Measurements from ENCODE around the gene KLHL3. TPM values are rescaled to one million over a fixed set of nuclear protein-coding genes. Genes with fewer than 3 reads are reported as not detected.

KLHL3 gene
- total RNA-seq, 1 donor: 9.3 TPM

DNA sequence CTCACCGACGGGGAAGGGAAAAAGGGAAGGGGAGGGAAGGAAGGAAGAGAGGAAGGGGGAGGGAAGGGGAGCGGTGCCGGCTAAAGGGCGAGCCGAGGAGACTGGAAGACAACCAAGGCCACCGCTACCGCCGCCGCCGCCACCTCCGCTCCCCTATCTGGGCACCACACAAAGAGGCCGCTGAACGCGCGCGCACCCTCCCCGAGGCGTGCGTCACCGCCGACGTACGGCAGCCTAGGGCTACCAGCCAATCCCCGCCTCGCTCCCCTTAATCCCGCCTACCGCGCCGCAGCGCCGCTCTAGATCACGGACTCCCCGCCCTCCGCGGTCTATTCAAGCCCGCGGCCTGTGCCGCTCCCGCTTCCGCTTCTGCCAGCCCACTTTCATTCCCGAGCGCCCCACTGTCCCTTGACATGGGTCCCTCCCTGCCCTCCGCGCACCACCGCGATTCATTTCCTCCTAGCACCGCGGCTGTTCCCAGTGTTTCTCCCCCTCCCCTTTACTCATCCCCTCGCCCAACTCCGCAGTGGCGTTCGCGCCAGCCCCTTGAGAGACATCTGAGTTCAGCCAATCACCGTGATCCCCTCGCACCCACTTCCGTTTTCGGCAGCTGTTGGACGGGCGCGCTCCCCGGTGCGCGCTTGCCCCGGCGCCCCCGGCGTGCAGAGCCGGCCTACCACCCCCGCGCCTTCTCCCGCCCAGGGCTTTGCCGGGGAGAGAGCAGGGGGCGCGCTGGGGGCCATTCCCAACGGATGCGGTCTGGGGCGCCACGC lies 18.5 kb upstream of the KLHL3 start, which contains the start of gene HNRNPA0:
TSS of gene HNRNPA0 (minus strand) at position 176 of the 773 bp plus-strand sequence. CDS start 297 bp downstream, outside the sequence.
- Histone ChIP-seq H3K9me3 (ENCODE audit: low read depth, low read length) (no peaks in the 10 kb centered on the region), H3K27me3 (ENCODE audit: insufficient read depth, low read length) (no peaks in the 10 kb centered on the region), H3K4me3 (ENCODE audit: low read length) (peak within 1 kb of the TSS; percentile 85), H3K4me1 (ENCODE audit: insufficient read depth, low read length) (peaks cover 20% of the 10 kb centered on the region)

DNA sequence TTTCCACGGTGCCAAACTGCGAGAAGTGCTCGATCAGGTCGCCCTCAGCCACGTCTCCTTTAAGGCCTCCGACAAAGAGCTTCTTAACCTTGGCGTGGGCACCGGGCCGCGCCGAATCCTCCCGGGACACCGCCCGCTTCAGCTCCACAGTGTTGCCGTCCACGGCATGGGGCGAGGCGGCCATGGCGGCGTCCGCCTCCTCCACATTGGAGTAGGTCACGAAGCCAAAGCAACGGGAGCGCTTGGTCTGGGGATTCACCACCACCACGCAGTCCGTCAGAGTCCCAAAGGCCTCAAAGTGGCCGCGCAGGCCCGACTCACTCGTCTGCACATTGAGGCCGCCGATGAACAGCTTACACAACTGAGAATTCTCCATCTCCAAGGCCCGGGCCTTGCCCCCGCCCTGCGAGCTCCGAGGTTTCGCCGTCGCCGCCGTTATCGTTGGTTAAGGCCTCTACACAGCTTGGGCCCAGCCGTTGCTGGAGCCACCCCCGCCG lies 17.9 kb upstream of the KLHL3 start:
- H3K4me3 ChIP-seq (ENCODE audit: low read length): peak overlapping the region; percentile 85
- no peaks in the 10 kb centered on the region for H3K27me3 ChIP-seq (ENCODE audit: insufficient read depth, low read length)
- H3K9me3 ChIP-seq (ENCODE audit: low read depth, low read length): no peaks in the 10 kb centered on the region
- H3K4me1 ChIP-seq (ENCODE audit: insufficient read depth, low read length): peaks cover 20% of the 10 kb centered on the region

DNA sequence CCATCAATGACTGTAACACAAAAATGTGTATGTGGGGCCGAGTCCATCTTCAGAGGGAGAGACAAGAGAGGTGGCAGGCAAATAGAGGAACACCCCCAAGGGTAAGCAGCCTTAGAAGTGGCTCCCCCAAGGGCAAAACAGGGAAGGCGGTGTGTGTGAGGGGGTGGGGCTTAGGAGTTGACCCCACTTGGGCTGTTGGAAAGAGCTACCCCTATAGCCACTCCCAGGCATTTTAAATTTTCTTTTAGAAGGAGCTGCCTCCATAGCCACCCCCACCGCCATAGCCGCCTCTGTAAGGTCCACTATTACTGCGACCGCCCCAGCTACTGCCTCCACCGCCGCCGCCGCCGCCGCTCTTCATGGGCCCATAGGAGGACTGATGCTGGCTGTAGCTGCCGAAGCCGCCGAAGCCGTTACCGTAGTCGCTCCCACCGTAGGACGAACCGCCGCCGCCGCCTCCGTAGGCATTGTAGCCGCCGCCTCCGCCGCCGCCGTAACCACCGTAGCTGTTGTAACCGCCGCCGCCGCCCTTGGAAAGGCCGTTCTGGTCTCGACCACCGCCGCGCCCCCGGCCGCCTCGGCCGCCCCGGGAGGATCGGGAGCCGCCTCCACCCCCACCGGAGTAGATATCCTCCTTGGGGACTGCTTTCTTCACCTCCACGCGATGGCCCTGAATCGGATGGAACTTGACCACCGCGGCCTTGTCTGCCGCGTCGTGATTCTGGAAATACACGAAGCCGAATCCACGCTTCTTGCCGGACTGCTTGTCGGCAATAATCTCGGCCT lies 17.2 kb upstream of the KLHL3 start:
- H3K9me3 ChIP-seq (ENCODE audit: low read depth, low read length): no peaks in the 10 kb centered on the region
- H3K27me3 ChIP-seq (ENCODE audit: insufficient read depth, low read length): no peaks in the 10 kb centered on the region
- H3K4me1 ChIP-seq (ENCODE audit: insufficient read depth, low read length): peaks cover 20% of the 10 kb centered on the region
- H3K4me3 ChIP-seq (ENCODE audit: low read length): peak overlapping the region; percentile 85

DNA sequence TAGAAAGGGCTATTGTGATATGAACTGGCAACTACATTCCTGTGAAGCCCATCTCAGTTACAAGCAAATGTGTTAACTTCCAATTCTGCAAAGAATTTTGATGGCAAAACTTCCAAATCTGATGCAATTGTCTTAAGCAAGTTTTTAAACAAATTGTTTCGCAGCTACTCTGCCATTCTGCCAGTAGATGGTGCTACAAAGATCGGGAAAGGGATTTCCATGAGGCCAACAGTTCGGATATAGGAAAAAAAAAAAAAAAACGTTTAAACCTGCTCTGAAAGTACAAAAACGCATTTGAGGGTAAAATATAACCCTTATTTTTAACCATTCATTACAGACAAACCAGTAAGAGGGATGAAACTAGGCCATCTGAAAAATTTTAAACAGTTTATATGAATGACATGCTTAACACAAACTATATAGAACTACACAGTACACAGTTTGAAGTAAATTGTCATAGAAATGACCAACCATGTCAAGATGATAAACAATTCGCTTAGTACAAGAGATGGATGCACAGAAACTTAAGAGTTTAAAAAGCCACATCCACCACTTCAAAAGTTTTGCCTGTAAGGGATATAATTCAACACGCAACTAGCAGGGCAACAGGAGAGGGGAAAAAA lies 16.1 kb upstream of the KLHL3 start:
- Histone ChIP-seq H3K27me3 (ENCODE audit: insufficient read depth, low read length) (no peaks in the 10 kb centered on the region), H3K4me1 (ENCODE audit: insufficient read depth, low read length) (peaks cover 20% of the 10 kb centered on the region), H3K9me3 (ENCODE audit: low read depth, low read length) (no peaks in the 10 kb centered on the region), H3K4me3 (ENCODE audit: low read length) (peak overlapping the region; percentile 85)

DNA sequence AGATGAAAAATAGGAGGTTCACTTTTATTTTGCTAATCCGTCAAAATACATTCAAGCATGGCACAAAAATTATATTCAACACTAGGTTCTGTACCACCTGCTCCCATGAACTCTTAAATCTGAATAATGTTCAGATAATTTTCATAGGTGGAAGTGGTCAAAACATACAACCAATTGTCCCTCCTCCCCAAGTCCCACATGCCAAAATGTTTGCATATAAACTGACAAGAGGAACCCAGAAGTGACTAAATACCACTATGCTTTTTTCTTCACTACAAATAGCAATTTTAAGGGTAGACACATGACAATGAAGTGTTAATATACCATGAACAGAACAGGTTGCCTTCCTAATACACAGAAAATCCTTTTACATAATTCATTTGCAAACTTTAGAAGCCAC lies 14.5 kb upstream of the KLHL3 start:
- Histone ChIP-seq H3K27me3 (ENCODE audit: insufficient read depth, low read length) (no peaks in the 10 kb centered on the region), H3K4me3 (ENCODE audit: low read length) (no peak overlapping the region), H3K4me1 (ENCODE audit: insufficient read depth, low read length) (peaks cover 20% of the 10 kb centered on the region), H3K9me3 (ENCODE audit: low read depth, low read length) (no peaks in the 10 kb centered on the region)

DNA sequence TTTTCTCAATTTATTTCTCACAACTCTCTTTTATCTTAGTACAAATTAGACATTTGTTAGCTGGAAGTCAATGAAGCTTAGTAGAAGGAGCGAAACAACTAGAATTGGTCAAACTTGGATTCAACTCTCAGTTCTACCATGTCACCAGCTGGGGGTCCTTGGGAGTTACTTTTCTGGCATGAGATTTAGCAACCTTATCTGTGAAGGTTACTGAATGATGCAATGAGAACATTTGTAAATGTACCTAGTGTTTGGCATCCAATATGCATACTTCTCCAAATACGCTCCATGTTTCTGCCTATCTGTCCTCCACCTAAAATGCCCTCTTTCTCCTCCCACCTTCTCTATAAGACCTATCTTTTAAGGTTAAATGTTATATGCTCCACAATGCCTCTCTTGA lies 12.0 kb upstream of the KLHL3 start:
- Histone ChIP-seq H3K4me3 (ENCODE audit: low read length) (no peak overlapping the region), H3K4me1 (ENCODE audit: insufficient read depth, low read length) (peaks cover 13% of the 10 kb centered on the region), H3K9me3 (ENCODE audit: low read depth, low read length) (no peaks in the 10 kb centered on the region), H3K27me3 (ENCODE audit: insufficient read depth, low read length) (no peaks in the 10 kb centered on the region)

DNA sequence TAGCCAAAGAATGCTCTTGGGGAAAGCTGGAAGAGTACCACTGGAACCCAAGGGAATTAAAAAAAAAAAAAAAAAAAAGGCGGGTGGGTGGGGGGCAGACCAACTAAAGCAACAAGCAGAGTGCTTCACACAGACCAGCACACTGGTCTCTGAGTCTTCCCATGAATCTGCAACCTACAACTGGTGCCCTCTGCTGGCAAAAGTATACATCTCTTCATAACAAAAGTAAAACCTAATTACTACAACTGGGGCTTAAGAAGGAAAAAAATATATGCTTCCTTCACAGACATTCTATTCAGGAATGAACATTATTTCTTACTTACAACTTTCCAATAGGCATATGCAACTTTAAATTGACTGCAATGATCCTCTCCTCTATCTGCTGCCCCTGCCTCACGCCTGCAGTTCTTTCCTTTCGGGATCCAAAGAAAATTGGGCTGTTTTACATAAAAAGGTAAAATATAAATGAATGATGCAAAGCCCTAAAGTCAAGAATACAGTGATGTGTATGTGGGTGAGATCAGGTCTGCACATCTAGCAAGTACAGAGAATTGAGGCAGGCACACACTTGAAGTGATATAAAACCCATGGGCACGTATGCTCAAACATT lies 7.2 kb upstream of the KLHL3 start:
- H3K27me3 ChIP-seq (ENCODE audit: insufficient read depth, low read length): no peaks in the 10 kb centered on the region
- H3K9me3 ChIP-seq (ENCODE audit: low read depth, low read length): no peaks in the 10 kb centered on the region
- H3K4me3 ChIP-seq (ENCODE audit: low read length): no peak overlapping the region
- H3K4me1 ChIP-seq (ENCODE audit: insufficient read depth, low read length): no peaks in the 10 kb centered on the region

DNA sequence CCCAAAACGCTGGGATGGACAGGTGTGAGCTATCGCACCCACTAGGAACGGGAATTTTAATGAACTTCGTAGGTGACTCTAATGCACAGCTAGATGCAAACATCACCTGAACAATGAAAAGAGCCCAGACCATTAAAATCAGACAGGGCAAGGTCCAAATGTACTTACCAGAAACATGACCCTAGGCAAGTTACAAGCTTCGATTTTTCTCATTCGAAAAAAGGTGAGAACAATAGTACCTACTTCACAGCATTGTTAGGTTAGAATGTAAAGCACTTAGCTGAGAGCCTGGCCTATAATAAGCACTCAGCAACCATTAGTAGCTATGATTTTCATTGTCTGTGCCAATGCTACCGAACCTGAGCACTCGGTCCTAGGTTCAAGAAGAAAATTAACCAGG lies 5.8 kb upstream of the KLHL3 start:
- Histone ChIP-seq H3K27me3 (ENCODE audit: insufficient read depth, low read length) (no peaks in the 10 kb centered on the region), H3K9me3 (ENCODE audit: low read depth, low read length) (no peaks in the 10 kb centered on the region), H3K4me1 (ENCODE audit: insufficient read depth, low read length) (peaks cover 11% of the 10 kb centered on the region)

DNA sequence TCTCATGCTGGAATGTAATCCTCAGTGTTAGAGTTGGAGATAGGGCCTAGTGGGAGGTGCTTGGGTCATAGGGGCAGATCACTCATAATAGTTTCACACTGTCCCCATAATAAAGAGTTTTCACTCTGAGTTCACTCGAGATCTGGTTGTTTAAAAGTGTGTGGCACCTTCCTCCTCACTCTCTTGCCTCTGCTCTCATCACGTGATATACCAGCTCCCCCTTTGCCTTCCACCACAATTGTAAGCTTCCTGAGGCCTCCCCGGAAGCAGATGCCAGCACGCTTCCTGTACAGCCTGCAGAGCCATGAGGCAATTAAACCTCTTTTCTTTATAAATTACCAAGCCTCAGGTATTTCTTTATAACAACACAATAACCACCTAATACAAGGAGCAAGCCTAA lies 3.8 kb upstream of the KLHL3 start:
- no peak overlapping the region for H3K4me3 ChIP-seq (ENCODE audit: low read length)

More for the DNA sequence above, 5.8 kb upstream of the KLHL3 start:
- H3K4me3 ChIP-seq (ENCODE audit: low read length): no peak overlapping the region

DNA sequence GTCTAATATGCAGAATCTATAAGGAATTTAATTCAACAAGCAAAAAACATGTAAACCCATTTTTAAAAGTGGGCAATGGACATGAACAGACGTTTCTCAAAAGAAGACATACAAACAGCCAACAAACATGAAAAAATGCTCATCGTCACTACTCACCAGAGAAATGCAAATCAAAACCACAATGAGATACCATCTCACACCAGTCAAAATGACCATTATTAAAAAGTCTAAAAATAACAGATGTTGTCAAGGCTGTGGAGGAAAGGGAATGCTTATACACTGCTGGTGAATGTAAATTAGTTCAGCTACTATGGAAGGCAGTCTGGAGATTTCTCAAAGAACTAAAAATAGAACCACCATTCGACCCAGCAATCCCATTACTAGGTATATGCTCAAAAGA lies 3.1 kb upstream of the KLHL3 start:
- H3K4me3 ChIP-seq (ENCODE audit: low read length): no peak overlapping the region
- H3K27me3 ChIP-seq (ENCODE audit: insufficient read depth, low read length): no peaks in the 10 kb centered on the region
- H3K4me1 ChIP-seq (ENCODE audit: insufficient read depth, low read length): peaks cover 38% of the 10 kb centered on the region
- no peaks in the 10 kb centered on the region for H3K9me3 ChIP-seq (ENCODE audit: low read depth, low read length)

More for the DNA sequence above, 3.8 kb upstream of the KLHL3 start:
- no peaks in the 10 kb centered on the region for H3K9me3 ChIP-seq (ENCODE audit: low read depth, low read length)
- H3K4me1 ChIP-seq (ENCODE audit: insufficient read depth, low read length): peaks cover 30% of the 10 kb centered on the region
- H3K27me3 ChIP-seq (ENCODE audit: insufficient read depth, low read length): no peaks in the 10 kb centered on the region

DNA sequence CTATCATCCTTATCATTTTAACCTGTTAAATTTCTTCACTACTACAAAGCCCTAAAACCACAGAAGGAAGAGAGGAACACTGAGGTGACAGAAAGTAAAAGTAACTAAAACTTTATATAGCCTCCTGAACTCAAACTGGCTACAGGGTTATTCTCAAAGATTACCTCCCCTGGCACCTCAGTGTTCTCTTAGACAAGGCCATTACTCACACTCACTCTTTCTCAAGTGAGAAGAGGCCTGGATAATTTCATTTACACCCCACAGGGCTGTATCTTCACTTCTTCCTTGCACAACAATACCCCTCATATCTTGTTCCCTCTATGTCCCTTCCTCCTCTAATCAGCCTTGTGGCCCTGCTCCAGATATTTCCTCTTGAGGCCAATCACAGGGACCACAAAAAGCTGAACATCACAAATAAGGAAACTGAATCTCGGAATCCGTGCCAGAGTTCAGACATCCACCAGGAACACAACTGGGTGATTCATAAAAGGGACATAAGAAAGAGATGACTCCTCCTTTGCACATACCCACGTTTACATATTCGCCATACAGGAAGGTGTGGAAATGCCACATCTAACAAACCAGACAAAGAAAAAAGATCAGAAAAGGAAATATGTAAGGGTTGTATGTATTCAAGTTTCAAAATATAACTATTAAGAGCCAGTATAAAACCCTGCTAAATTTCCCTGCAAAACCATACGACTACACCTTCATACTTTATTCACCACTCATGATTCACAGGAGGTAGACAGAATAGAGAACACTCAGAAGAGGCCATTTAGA lies 1.7 kb upstream of the KLHL3 start:
- no peak overlapping the region for H3K4me3 ChIP-seq (ENCODE audit: low read length)
- no peaks in the 10 kb centered on the region for H3K9me3 ChIP-seq (ENCODE audit: low read depth, low read length)
- no peaks in the 10 kb centered on the region for H3K27me3 ChIP-seq (ENCODE audit: insufficient read depth, low read length)
- peaks cover 39% of the 10 kb centered on the region for H3K4me1 ChIP-seq (ENCODE audit: insufficient read depth, low read length)

DNA sequence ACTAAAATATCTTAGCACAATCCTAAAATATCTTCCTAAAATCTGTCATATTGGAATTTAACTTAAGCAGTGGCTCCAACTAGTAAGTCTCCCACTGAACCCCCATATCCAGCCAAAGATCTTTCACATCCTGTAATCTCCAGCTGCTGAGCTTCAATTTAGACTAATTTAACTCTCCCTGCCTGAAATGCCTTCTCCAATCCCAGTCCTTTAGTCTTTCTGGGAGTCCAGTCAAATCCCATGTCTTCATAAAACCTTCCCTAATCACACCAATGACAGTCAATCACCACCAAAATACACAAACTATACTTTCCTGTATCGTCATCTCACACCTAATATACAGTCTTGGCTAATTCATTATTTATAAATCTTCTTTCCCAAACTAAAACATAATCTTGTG lies 607 bp upstream of the KLHL3 start:
- Histone ChIP-seq H3K27me3 (ENCODE audit: insufficient read depth, low read length) (no peaks in the 10 kb centered on the region), H3K4me1 (ENCODE audit: insufficient read depth, low read length) (peaks cover 39% of the 10 kb centered on the region), H3K9me3 (ENCODE audit: low read depth, low read length) (no peaks in the 10 kb centered on the region), H3K4me3 (ENCODE audit: low read length) (no peak overlapping the region)

DNA sequence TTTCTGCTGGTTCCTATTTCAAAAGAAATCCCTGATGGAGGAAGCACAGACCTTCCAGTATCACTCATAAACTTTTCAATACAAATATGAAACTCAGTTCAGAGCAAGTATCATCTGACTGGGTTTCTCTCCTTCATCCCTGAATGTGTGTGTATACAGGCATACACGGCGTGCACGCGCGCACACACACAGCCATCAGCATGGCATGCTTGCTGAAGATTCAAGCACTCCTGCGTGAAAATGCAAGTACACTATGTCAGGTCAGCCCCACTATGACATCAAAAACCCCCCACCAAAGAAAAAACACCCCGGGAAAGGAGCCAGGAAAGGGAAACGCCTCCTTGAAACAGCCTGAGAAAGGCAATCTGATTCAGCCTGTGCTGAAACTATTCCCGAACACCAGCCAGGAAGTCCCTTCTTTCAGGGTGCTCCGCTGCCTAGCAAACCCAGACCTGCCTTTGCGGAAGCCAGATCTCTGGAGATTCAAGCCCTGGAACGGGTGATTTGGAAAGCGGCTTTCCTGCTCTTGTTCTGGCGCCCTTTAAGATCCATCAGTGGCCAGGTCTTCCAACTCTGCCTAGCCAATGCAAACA lies 831 bp downstream of the KLHL3 start:
- Histone ChIP-seq H3K4me1 (ENCODE audit: insufficient read depth, low read length) (peaks cover 39% of the 10 kb centered on the region), H3K9me3 (ENCODE audit: low read depth, low read length) (no peaks in the 10 kb centered on the region), H3K27me3 (ENCODE audit: insufficient read depth, low read length) (no peaks in the 10 kb centered on the region), H3K4me3 (ENCODE audit: low read length) (peak overlapping the region; percentile 47)

DNA sequence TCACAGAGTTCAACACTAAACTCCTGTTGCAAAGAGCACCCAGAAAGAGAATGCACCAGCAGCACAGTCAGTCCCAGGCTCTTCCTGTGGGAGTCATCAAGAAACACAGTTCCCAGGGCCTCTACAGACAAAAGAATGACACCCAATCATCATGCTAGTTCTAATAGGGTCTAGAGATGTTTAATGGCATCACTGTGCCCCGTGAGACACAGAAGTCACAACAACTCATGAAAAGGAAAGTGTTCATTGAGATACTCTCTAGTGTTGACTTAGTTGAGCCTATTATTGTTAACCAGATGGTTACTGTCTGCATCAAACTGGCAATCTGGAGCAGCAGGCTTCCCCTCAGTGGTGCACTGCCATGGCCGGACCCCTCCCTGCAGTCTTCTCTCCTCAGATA lies 1.6 kb downstream of the KLHL3 start:
- peak overlapping the region; percentile 47 for H3K4me3 ChIP-seq (ENCODE audit: low read length)
- no peaks in the 10 kb centered on the region for H3K27me3 ChIP-seq (ENCODE audit: insufficient read depth, low read length)
- no peaks in the 10 kb centered on the region for H3K9me3 ChIP-seq (ENCODE audit: low read depth, low read length)
- H3K4me1 ChIP-seq (ENCODE audit: insufficient read depth, low read length): peaks cover 39% of the 10 kb centered on the region
